GM21447 (cell line): ENCODE results near the gene DDAH2.

ENCODE experiments used
- ATAC-seq: cut with Tn5 transposase; IDR thresholded peaks from one replicate; pipeline ENCODE4 v1.9.1; 2021; ENCODE audit not compliant: unreplicated experiment

The DDAH2 gene

DNA sequence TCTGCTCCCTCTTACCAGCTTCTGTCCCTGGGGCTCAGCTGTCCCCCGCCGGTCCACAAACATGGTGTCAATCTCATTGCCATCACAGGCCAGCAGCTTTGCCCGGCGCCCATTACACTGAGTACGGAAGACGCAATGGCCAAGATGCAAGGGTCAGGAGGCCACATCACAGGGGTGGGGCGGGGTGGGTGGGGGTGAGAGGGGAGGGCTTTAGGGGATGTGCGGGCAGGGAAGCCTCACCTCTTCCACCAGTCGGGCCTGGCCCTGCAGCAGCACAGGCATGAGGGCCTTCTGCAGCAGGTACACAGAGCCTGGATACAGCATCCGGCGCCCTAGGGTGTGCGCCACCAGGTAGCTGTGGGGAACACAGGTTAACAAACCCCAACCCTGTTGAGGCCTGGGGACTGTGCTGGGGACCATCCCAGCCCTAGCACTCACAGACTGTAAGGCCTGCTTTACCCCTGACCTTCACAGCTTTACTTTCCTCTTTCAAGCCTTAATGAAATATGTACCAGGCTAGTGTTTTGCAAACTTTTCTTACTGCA, 37.5 kb downstream of the DDAH2 start:
- no peak for ATAC-seq

DNA sequence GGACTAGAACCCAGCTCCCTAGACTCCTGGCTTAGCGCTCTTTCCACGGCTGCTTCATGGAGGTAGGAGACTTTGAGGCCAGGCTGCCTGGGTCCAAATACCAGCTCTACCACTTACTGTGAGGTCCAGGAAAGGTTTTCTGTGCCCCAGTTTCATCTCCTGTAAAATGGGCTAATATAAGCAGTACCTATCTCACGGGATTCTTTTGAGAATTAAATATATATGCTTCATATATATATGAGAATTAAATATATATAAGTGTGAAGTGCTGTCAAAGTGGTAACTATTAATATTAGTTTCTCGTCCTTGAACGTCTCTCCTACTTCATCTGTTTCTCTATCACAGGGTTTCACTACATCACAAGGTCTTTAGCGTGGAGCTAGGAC, 38.0 kb downstream of the DDAH2 start:
- ATAC-seq: no peak

DNA sequence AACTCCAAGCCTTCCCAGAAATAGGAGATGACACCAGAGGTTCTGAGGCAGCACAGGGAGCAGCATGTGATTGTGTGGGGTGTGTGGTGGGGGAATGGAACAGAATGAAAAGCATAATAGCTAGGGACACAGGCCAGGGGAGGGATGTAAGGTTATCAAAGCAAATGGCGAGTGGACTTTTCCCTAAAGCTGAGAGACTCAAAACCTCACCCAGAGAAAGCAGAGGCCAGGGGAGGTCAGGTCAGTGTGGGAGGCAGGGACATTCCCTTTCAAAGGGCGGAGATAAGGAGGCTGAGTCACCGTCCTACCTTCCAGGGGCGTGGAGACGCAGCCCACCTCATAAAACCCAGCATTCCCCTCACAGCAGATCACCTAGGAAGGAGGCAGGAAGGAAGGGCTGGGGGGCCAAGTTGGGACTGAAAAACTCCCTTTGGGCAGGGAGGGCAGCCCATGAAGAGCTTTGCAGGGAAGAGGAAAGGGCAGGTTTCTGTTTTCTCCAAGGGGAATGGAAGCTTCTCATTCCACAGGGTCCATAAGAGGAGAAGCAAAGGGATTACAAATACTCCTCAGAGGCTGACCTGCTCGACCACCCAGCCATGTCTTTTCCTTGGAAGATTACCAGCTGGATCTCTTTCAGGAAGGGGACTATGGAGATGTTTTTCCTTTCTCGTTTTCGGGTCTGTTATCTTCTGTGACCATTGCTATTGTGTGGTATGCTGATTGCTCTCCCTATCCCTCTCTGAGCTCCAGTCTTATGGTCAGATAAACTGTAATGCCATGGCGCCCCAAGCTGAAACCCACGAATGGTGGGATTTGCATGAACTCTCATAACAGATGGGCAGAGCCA, 38.6 kb downstream of the DDAH2 start:
- no peak for ATAC-seq

- ATAC-seq: no peak
These were observed 39.6 kb downstream of the DDAH2 start for GRCh38 chr6:31689249-31690110.

DNA sequence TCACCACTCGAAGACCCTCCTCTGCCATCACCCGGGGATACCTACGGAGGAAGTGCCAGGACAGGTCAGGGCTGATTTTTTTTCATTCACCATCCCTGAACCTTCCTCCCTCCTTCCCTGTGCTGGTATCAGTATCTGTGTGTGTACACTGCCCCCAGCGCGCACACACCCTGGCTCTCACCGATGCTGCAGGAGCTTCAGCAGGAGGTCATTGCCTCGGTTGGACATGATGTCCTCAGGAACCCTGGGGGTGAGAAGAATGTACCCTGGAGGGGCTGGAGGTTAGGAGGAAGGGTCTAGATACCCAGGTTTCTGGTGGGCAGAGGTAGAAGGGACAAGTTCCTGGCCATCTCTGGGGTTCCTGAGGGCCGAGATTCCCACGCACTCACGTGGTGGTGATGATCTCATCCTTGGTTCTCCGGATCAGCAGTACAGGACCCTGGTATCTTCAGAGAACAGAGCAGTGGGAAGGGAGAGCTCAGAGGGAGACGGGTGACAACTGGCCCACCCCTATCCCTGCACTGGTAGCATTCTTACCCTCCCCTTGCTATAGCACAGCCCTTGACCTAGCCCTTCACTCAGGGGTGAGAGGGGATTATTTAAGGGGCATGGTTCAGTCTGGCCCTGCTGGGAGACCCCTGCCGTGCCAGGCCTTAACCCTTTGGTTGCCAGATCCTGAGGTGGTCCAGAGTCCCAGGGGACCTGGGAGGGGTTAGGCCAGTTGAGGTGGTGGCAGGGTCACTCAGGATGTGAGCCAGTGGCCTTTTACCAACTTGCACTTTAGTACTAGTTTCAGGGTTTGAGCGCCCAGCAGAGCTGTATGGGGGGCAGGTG, 41.0 kb downstream of the DDAH2 start:
- ATAC-seq: no peak

GRCh38 chr6:31687321-31687720, 41.8 kb downstream of the DDAH2 start:
- no peak for ATAC-seq

- no peak for ATAC-seq
These were observed 42.6 kb downstream of the DDAH2 start for GRCh38 chr6:31686483-31686882.

GRCh38 chr6:31683591-31683990, 45.5 kb downstream of the DDAH2 start:
- no peak for ATAC-seq

DNA sequence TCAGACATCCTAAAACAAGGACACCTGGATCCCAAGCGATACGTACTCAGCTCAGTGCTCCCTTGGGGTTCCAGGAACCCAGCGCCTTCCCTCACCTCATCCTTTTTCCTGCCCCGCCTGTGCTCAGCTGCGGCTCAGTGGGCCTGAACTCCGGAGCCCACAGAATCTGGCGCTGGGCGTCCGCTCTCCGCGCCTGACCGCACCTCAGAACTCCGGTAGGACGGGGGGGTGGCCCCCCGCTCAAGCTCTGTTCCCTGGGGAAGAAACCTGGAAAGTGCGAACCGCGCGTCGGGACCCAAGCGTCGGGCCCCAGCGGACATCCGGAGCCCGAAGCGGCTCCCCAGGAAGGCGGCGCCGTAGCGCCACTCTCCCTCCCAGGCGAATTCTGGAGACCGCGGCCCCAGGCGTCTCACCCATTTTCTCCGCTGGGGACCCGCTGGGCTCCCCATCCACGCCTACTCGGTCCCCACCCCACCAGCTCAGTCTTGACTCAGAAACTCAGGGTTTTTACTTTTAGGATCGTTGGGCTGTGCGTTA, 47.9 kb downstream of the DDAH2 start:
- no peak for ATAC-seq

DNA sequence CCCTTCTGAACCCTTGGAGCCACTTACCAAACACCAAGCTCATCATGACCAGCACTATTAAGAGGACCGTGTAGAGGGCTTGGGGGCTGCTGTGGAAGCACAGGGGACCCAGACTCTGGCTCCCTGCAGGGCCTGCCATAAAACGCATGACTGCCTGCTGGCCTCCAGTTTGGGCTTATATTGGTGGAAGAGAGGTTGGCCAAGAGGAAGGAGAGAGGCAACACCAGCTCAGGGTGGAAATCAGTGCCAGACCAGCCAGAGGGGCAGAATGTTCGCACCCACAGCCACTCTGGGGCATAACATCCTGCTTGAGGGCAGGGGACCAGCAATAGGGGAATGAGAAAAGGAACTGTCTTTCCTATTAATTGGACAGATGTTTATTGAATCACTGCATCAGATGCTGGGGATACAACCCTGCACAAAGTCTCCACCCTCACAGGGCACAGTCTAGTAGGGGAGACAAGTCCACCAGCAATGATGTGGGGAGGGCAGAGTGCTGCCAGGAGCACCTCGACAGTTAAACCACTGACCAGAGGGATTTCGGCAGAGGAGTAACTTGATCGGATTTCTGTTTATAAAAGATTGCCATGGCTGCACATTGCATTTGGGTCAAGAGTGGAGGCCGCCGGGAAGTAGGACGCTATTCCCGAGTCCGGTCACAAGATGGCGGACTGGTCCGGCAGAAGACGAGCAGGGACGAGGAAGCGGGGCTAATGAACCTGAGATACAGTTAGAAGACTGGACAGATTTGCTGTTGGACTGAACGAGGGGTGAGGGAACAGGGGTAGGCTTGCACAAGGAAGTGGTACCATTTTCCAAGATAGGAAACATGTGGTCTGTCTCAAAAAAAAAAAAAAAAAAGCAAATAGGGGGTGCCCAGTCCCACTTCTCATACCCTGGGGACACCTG, 48.6 kb downstream of the DDAH2 start, which contains the start of gene LY6G5C:
Gene LY6G5C (minus strand): TSS at position 842 of the 909 bp plus-strand sequence. CDS start 694 bp downstream, at position 148.
- no peak for ATAC-seq

DNA sequence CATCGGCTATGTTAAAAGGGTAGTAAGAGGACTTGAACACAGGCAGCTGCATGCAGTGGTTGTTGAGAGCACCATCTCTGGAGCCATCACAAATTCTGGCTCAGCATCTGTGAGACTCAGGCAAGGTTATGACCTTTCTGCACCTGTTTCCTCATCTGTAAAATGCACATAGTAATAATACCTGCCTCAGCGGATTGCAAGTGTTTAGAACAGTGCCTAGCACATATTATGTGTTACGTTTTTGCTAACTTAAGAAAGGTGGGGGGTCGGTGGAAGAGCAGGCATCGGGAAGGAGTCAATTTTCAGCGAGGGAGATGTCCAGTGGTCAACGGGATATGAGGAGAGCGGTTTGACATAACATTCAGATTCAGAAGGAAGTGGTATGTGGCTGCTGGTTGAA, 51.1 kb downstream of the DDAH2 start:
- no peak for ATAC-seq
